ENCODE measurements around the gene NMNAT1. TPM values are rescaled to one million over a fixed set of nuclear protein-coding genes. Genes with fewer than 3 reads are reported as not detected.
A peak's percentile ranks its signal among the peaks of the same experiment; 100 is the strongest.

Gene NMNAT1
- total RNA-seq, 1 experiment from 2014 or later: 8.6 TPM

DNA sequence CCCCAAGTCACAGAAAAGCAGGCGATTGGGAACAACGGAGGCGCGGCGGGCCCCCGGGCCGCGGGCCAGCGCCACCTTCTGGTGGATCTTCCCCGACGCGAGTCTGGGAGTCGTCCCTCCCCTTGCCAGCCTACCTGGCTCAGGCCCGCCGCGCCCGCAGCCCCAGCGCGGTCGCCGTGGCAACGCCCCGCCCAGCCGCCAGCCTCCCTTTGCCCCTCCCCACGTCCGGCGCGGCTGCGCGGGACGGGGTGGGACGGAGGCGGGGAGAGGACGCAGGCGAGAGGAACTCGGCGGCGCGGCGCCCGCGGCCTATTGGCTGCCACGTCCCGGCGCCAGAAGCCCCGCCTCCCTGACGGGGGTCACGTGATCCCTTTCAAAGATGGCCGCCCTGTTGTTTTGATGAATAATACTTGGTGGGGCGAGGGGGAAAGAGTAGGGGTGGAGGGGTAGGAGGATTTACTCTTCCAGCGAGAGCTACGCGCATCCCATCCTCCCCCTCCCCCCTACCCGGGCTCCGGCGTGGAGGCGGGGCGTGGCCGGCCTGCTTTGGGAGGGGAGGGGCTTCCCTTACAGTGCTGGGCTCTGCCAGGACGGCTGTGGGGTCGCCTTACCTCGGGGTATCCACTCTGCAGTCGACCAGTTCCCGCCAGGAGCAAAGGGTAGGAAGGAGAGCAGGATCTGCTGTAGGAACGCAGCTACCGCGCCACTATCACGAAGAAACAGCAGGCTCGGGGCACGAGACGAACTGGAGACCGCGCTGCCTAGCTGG, 89.5 kb downstream of the NMNAT1 start, which contains the start of gene UBE4B (continued):
- TF ChIP-seq, protein P1, sequence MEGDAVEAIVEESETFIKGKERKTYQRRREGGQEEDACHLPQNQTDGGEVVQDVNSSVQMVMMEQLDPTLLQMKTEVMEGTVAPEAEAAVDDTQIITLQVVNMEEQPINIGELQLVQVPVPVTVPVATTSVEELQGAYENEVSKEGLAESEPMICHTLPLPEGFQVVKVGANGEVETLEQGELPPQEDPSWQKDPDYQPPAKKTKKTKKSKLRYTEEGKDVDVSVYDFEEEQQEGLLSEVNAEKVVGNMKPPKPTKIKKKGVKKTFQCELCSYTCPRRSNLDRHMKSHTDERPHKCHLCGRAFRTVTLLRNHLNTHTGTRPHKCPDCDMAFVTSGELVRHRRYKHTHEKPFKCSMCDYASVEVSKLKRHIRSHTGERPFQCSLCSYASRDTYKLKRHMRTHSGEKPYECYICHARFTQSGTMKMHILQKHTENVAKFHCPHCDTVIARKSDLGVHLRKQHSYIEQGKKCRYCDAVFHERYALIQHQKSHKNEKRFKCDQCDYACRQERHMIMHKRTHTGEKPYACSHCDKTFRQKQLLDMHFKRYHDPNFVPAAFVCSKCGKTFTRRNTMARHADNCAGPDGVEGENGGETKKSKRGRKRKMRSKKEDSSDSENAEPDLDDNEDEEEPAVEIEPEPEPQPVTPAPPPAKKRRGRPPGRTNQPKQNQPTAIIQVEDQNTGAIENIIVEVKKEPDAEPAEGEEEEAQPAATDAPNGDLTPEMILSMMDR (IDR thresholded peaks at IDR 0.05 in 2 of 3, conservative IDR thresholded peaks at IDR 0.05 in 1 of 3; ENCODE audit: borderline replicate concordance in 1 of 3, insufficient read depth in 1 of 3, low read depth in 2 of 3, low read length in 2 of 3): peak; percentile 76 to 88 (median 77)

DNA sequence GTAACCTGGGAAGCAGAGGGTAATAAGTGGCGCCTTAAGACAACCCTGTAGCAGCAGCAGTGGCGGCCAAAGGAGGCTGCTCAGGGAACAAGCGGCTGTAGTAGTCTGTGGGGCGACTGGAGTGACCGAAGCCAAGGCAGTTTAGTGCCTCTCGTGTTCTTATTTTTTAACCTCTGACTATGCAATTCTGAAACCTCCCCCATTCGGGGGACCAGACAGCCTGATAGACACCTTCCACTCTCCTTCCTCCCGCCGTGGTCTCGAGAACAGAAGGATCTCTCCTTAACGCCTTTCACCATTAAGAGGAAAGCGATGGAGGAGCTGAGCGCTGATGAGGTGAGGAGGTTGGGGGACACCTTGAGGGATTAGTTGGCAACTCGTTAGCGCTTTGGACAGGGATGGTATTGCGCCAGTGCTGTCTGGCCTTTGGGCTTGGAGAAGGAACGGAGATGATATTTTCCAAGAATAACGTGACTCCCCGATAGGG, 90.1 kb downstream of the NMNAT1 start:
- peak overlapping the region; percentile 85 for H3K4me2 ChIP-seq (ENCODE audit: low read length)
- TF ChIP-seq, protein P2, sequence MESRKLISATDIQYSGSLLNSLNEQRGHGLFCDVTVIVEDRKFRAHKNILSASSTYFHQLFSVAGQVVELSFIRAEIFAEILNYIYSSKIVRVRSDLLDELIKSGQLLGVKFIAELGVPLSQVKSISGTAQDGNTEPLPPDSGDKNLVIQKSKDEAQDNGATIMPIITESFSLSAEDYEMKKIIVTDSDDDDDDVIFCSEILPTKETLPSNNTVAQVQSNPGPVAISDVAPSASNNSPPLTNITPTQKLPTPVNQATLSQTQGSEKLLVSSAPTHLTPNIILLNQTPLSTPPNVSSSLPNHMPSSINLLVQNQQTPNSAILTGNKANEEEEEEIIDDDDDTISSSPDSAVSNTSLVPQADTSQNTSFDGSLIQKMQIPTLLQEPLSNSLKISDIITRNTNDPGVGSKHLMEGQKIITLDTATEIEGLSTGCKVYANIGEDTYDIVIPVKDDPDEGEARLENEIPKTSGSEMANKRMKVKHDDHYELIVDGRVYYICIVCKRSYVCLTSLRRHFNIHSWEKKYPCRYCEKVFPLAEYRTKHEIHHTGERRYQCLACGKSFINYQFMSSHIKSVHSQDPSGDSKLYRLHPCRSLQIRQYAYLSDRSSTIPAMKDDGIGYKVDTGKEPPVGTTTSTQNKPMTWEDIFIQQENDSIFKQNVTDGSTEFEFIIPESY (IDR thresholded peaks at IDR 0.05; ENCODE audit: extremely low read depth, insufficient replicate concordance, low read length): no peak
- TF ChIP-seq ZNF274 (IDR thresholded peaks at IDR 0.05; ENCODE audit: low read depth, low read length) (no peak), POLR2AphosphoS5 (IDR thresholded peaks at IDR 0.05; ENCODE audit: low read depth, low read length) (no peak), CBX3 (IDR thresholded peaks at IDR 0.05; ENCODE audit: low read depth) (no peak), EZH2phosphoT487 (IDR thresholded peaks at IDR 0.05; ENCODE audit: borderline replicate concordance) (no peak), FOSL1 (IDR thresholded peaks at IDR 0.05; ENCODE audit: low read depth) (no peak), EZH2 (IDR thresholded peaks at IDR 0.05) (no peak), ZFX (IDR thresholded peaks at IDR 0.05) (no peak), SP1 (IDR thresholded peaks at IDR 0.05; ENCODE audit: low read depth) (no peak), POLR2A (IDR thresholded peaks at IDR 0.05; ENCODE audit: borderline replicate concordance, extremely low read depth, insufficient read depth, insufficient read length) (no peak), JUND (IDR thresholded peaks at IDR 0.05) (no peak), TCF7L2 (IDR thresholded peaks at IDR 0.05; ENCODE audit: borderline replicate concordance, extremely low read depth, insufficient read depth, insufficient read length) (no peak), RAD21 (IDR thresholded peaks at IDR 0.05; ENCODE audit: low read depth) (0 out of 2 replicates have a peak, but pooled peaks have one; percentile 2), CEBPB (IDR thresholded peaks at IDR 0.05; ENCODE audit: low read depth) (no peak)
- TF ChIP-seq, protein P3, sequence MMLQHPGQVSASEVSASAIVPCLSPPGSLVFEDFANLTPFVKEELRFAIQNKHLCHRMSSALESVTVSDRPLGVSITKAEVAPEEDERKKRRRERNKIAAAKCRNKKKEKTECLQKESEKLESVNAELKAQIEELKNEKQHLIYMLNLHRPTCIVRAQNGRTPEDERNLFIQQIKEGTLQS (IDR thresholded peaks at IDR 0.05): no peak
- TF ChIP-seq, protein P1 (IDR thresholded peaks at IDR 0.05 in 2 of 3, conservative IDR thresholded peaks at IDR 0.05 in 1 of 3; ENCODE audit: borderline replicate concordance in 1 of 3, insufficient read depth in 1 of 3, low read depth in 2 of 3, low read length in 2 of 3): peak in 1 of 3 experiments; percentile 19; a peak in 2 of 6 replicates
- CTCF ChIA-PET: interaction anchor here (0.8 to 1.3 kb wide), 5 partner anchors 12 to 91 kb away, joined by 3 to 4 read pairs (median 3); partner anchors contain the start of genes LZIC and NMNAT1
- intact Hi-C loops (cut with micrococcal nuclease): loop anchor here (2.0 kb wide), 2 partner anchors 83 to 159 kb away; no protein-coding TSS in a partner anchor
- peaks cover 15 to 23% of the 10 kb centered on the region in 2 experiments for H3K4me1 ChIP-seq (ENCODE audit: control insufficient read depth in 1 of 2, insufficient read depth in 2 of 2, low read length in 2 of 2)
- POLR2A ChIA-PET: interaction anchor here (1.1 kb wide), 1 partner anchor 90 kb away, joined by 5 read pairs; the partner anchor contains the start of genes LZIC and NMNAT1
- H2AFZ ChIP-seq (ENCODE audit: low read depth, low read length, poor library complexity, severe bottlenecking): peak overlapping the region; percentile 3
- H3K36me3 ChIP-seq (ENCODE audit: control insufficient read depth in 1 of 2, insufficient read depth in 2 of 2, low read length in 2 of 2): peaks cover 0 to 3% of the 10 kb centered on the region in 2 experiments; a peak in 1 of 4 replicates
- H3K79me2 ChIP-seq (ENCODE audit: insufficient read depth, low read length): peaks cover 53% of the 10 kb centered on the region
- H3K27me3 ChIP-seq (ENCODE audit: insufficient read depth, low read length): no peaks in the 10 kb centered on the region
- DNase-seq (ENCODE audit: low read depth, low spot score) (peak; percentile 21), ATAC-seq (peak; percentile 36)
- H3K9ac ChIP-seq (ENCODE audit: low read length): peak overlapping the region; percentile 92
- no peaks in the 10 kb centered on the region for H4K20me1 ChIP-seq (ENCODE audit: insufficient read depth)
- no TSS peak for BruUV-seq (replicated peaks)
- H3K9me3 ChIP-seq (ENCODE audit: control insufficient read depth in 1 of 2, insufficient read depth in 1 of 2, low read depth in 1 of 2, low read length in 2 of 2): no peaks in the 10 kb centered on the region
- peak overlapping the region; percentile 82 for H3K27ac ChIP-seq (ENCODE audit: low read depth, low read length)
- RAD21 ChIA-PET (ENCODE audit: low non-redundant PET in 1 of 2, low total read pairs in 2 of 2, uncharacterized antibody in 2 of 2, unreplicated experiment in 2 of 2): no interaction called here
- H3K4me3 ChIP-seq (replicated peaks in 1 of 2; ENCODE audit: low read depth in 1 of 2, low read length in 2 of 2): peak overlapping the region; percentile 86 to 98
- no peaks in the 10 kb centered on the region for H3K9me2 ChIP-seq (ENCODE audit: insufficient read depth)

Data from HCT116 (cell line).